Lower leg skin (tissue), 4 donors: ENCODE measurements around the gene ZNF800. TPM values are rescaled to one million over a fixed set of nuclear protein-coding genes. Genes with fewer than 3 reads are reported as not detected.

Experiments
- DNase-seq, 2 donors: peaks; one replicate each; pipeline ENCODE4 v3.0.0-alpha.2; 2019; ENCODE audit warnings: low spot score in 2 of 2
- H3K4me3 ChIP-seq: fragments of 200-600 bp; sonication (generic); 2 replicates; pipeline ENCODE4 v1.5.1; 2017; ENCODE audit warnings: mild to moderate bottlenecking, low read depth; ENCODE audit not compliant: poor library complexity, severe bottlenecking
- POLR2A ChIP-seq, 2 donors: fragments of 450-650 bp; IDR thresholded peaks; one replicate each; pipeline ENCODE4 v1.6.1; 2016 to 2017; ENCODE audit warnings: antibody characterized with exemption in 2 of 2, mild to moderate bottlenecking in 1 of 2, moderate library complexity in 1 of 2
- WGBS, 2 donors: methylation state at CpG; one replicate each; pipeline ENCODE4 v1.1.5; 2018; 5-methylcytosine and 5-hydroxymethylcytosine counted together
- intact Hi-C: fragments of 100-400 bp; cut with DNase I; formaldehyde crosslinking; loops from one replicate; pipeline ENCODE4 v1.15.0; 2023; ENCODE audit warnings: low total_unique reads
- total RNA-seq, 4 donors: library from RNA; depleted of rRNA; stranded (reverse); fragments of >200 nt; gene quantifications; one replicate each; pipeline ENCODE4 v1.1.0, GENCODE V29; 2016
- TF ChIP-seq, protein P1 (sequence below), 3 donors: fragments of 450-650 bp; IDR thresholded peaks; one replicate each; pipeline ENCODE4 v1.5.1; 2016; ENCODE audit warnings: antibody characterized with exemption in 3 of 3, mild to moderate bottlenecking in 3 of 3, moderate library complexity in 2 of 3

ZNF800 gene
- total RNA-seq, 4 donors from 2014 or later = 43.3 to 60.9 (median 49.3) TPM

GRCh38 chr7:127419196-127419595 is 26.7 kb upstream of the ZNF800 start:
- no peak for TF ChIP-seq POLR2A (IDR thresholded peaks at IDR 0.05)
- TF ChIP-seq, protein P1, sequence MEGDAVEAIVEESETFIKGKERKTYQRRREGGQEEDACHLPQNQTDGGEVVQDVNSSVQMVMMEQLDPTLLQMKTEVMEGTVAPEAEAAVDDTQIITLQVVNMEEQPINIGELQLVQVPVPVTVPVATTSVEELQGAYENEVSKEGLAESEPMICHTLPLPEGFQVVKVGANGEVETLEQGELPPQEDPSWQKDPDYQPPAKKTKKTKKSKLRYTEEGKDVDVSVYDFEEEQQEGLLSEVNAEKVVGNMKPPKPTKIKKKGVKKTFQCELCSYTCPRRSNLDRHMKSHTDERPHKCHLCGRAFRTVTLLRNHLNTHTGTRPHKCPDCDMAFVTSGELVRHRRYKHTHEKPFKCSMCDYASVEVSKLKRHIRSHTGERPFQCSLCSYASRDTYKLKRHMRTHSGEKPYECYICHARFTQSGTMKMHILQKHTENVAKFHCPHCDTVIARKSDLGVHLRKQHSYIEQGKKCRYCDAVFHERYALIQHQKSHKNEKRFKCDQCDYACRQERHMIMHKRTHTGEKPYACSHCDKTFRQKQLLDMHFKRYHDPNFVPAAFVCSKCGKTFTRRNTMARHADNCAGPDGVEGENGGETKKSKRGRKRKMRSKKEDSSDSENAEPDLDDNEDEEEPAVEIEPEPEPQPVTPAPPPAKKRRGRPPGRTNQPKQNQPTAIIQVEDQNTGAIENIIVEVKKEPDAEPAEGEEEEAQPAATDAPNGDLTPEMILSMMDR (IDR thresholded peaks at IDR 0.05) = no peak
- DNase-seq = no peak
- no peak overlapping the region for H3K4me3 ChIP-seq
- 58 to 64% methylated on average over 2 of the region's 2 CpGs for WGBS, 2 donors
- intact Hi-C loops = no loop called here

DNA sequence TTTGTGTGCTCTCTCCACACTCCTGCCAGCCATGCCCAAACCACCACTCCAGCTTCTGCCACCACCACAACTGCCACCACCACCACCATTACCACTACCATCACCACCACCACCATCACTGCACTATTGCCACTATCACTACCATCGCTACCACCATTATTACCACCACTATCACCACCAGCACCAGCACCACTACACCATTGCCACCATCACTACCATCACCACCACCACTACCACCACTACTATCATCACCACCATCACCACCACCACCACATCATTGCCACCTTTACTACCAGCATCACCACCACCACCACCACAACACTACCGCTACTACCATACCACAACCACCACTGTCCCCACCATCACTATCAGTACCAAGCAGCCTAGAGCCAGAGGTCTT is 26.0 kb upstream of the ZNF800 start:
- 47 to 77% methylated on average over 2 of the region's 2 CpGs for WGBS, 2 donors
- no peak overlapping the region for H3K4me3 ChIP-seq
- TF ChIP-seq, protein P1 (IDR thresholded peaks at IDR 0.05) = no peak
- TF ChIP-seq POLR2A (IDR thresholded peaks at IDR 0.05) = no peak
- intact Hi-C loops = no loop called here
- no peak for DNase-seq

DNA sequence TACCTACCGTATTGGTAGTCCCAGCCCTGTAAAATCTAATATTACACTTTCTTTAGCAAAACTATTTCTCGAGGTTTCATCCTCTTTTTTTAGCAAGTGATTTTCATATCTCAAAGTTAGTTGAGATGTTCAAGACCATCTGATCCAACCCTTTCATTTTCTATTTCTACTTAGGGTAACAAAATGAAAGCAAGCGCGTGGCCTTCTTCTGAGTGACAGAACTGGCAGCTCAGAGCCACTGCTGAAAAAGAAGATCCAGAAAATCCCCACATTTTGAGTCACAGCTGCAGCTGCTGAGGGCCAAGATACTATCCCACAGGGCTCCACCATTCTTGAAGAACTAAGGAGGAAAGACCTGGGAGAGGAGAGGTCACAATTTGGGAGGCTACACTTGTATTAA is 24.8 kb upstream of the ZNF800 start:
- WGBS, 2 donors = 86 to 92% methylated on average over 4 of the region's 4 CpGs
- DNase-seq = no peak
- intact Hi-C loops = no loop called here
- no peak overlapping the region for H3K4me3 ChIP-seq
- TF ChIP-seq, protein P1 (IDR thresholded peaks at IDR 0.05) = no peak
- no peak for TF ChIP-seq POLR2A (IDR thresholded peaks at IDR 0.05)

DNA sequence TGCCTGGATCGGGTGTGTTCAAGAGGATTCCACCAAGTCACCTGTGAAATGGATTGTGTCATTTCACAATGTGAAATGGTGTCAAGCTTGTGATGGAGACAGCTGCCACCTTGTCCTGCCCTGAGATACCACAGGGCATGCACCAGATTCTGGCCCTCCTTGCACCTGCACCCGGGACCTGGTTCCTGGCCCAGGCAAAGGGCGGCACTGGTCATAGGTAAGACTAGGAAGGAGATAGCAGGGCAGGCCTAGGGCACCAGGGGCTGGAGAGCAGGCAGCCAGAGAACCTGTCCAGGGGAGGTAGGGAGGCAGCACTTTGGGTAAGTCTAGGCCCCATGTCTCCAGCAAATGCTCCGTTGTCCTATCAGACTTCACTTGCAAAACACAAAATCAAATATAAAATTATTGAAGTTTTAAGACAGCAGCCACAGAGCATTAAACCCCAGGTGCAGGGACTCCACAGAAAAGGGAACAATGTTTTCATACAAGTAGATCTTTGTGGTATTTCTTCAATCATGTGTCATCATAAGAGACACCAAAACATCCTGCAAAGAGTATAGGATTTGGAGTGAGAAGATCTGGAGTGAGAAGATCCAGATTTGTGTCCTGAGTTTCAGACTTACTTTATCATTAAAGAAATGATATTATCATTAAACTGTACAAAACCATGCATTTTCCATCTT is 22.7 kb upstream of the ZNF800 start:
- H3K4me3 ChIP-seq = no peak overlapping the region
- no peak for DNase-seq
- intact Hi-C loops = no loop called here
- WGBS, 2 donors = 92 to 96% methylated on average over 4 of the region's 4 CpGs
- TF ChIP-seq, protein P1 (IDR thresholded peaks at IDR 0.05) = no peak
- no peak for TF ChIP-seq POLR2A (IDR thresholded peaks at IDR 0.05)

- no peak for DNase-seq
- intact Hi-C loops = no loop called here
- H3K4me3 ChIP-seq = no peak overlapping the region
- WGBS, 2 donors = 70 to 73% methylated on average over 2 of the region's 2 CpGs
- TF ChIP-seq, protein P1 (IDR thresholded peaks at IDR 0.05) = no peak
- no peak for TF ChIP-seq POLR2A (IDR thresholded peaks at IDR 0.05)
Measured at GRCh38 chr7:127413962-127414361, 21.5 kb upstream of the ZNF800 start.

DNA sequence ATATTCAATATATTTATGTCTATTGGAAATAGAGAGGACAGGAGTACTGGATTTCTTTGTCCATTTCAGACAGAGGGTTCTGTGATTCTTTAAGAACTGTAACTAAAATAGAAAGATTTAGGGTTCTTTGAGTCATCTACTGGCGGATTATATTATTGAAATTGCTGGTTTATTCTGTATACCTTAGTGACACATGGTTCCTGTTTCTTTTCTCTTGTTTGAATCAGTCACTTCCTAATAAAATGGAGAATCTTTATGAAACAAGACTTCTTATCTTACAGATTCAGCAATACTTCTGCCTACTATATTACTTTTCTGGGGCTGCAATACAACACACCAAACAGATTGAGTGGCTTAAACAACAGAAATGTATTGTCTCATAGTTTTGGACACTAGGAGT is 20.8 kb upstream of the ZNF800 start:
- no peak overlapping the region for H3K4me3 ChIP-seq
- TF ChIP-seq, protein P1 (IDR thresholded peaks at IDR 0.05) = no peak
- TF ChIP-seq POLR2A (IDR thresholded peaks at IDR 0.05) = no peak
- 63 to 83% methylated on average over 1 of the region's 1 CpG for WGBS, 2 donors
- intact Hi-C loops = no loop called here
- DNase-seq = no peak
